ENCODE data around the gene PSENEN.
A peak's percentile ranks its signal among the peaks of the same experiment; 100 is the strongest.

DNA sequence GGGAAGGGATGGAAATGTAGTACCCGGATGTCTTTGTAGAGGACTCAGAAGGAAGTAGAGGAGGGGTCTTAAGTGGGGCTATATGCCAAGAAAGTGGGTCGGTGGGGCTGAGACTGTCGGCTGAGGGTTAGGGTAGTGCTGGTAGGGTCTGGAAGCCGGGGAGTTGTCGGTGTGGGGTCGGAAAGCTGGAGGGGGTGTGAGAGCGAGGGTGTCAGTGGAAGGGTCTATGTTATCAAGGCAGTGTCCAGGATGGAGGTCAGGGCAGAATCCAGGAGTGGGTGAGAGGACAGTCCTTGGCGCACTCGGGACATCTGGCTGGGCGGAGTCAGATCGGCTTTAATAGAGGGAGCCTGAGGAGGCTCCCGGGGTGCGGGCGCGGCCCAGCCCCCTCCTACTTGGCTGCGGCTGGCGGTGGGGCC, 9.7 kb downstream of the PSENEN start:
- TF ChIP-seq CTCF (IDR thresholded peaks at IDR 0.05) (no peak), EP300 (IDR thresholded peaks at IDR 0.05) (no peak), POLR2AphosphoS5 (IDR thresholded peaks at IDR 0.05) (no peak), POLR2A (IDR thresholded peaks at IDR 0.05) (peak in 1 of 2 donors; percentile 12)
